HFF-Myc (cell line): ENCODE measurements around the gene GRAMD1A.

Experiments used
- DNase-seq: peaks from one replicate; pipeline ENCODE4 v3.0.0-alpha.2; 2011; ENCODE audit warnings: low read depth; ENCODE audit errors: extremely low read depth
- H3K4me3 ChIP-seq: replicated peaks from 2 replicates; pipeline ENCODE4 v1.5.1; 2011; ENCODE audit warnings: low read depth, mild to moderate bottlenecking, control low read depth, low read length
- TF ChIP-seq, protein P1 (sequence below): IDR thresholded peaks from 2 replicates; pipeline ENCODE4 v1.5.1; 2012; ENCODE audit warnings: mild to moderate bottlenecking, low read depth, low read length, control low read depth; ENCODE audit errors: missing control alignments

Gene GRAMD1A

DNA sequence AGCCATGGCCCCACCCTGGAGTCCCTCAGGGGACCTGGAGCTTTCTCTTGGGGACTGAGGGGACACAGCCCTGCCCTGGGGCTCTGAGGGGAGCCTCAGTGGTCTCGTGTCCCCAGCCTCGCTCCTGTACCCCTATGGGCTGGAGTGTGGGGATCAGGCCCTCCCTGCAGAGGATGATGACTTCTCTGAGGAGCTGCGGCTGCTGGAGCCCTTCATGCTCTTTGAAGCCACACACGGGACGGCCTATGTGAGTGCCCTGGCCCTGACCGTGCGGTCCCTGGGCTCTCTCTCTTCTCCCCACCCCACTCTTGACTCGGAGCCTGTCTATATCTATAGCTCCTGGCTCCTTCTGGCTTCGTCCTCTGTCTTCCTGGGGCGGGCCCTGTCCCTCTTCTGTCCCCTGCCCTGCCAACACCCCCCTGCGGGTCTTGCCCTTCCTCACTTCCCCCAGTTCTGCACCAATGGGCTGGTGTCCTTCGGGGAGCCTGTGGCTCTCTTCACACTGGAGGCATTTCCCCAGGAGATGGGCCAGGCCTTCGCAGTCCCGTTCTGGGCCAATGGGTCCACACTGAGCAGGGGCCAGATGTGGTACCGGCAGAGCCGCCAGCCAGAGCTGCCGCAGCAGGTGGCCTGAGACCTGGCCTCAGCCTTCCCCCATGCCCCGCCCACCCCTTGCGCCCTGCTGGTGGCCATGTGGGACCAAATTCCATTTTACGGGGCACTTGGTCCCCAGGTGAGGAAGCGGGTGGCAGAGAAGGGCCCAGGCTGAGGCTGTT lies 74.5 kb downstream of the GRAMD1A start:
- H3K4me3 ChIP-seq, result no peak overlapping the region
- TF ChIP-seq, protein P1, sequence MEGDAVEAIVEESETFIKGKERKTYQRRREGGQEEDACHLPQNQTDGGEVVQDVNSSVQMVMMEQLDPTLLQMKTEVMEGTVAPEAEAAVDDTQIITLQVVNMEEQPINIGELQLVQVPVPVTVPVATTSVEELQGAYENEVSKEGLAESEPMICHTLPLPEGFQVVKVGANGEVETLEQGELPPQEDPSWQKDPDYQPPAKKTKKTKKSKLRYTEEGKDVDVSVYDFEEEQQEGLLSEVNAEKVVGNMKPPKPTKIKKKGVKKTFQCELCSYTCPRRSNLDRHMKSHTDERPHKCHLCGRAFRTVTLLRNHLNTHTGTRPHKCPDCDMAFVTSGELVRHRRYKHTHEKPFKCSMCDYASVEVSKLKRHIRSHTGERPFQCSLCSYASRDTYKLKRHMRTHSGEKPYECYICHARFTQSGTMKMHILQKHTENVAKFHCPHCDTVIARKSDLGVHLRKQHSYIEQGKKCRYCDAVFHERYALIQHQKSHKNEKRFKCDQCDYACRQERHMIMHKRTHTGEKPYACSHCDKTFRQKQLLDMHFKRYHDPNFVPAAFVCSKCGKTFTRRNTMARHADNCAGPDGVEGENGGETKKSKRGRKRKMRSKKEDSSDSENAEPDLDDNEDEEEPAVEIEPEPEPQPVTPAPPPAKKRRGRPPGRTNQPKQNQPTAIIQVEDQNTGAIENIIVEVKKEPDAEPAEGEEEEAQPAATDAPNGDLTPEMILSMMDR, result no peak
- DNase-seq, result no peak

GRCh38 chr19:35075202-35076025 lies 75.3 kb downstream of the GRAMD1A start:
- no peak overlapping the region for H3K4me3 ChIP-seq
- TF ChIP-seq, protein P1, result no peak
- no peak for DNase-seq

- TF ChIP-seq, protein P1, result no peak
Observed at GRCh38 chr19:35076026-35076370, 75.9 kb downstream of the GRAMD1A start.

More at GRCh38 chr19:35076026-35076370, 75.9 kb downstream of the GRAMD1A start:
- H3K4me3 ChIP-seq, result no peak overlapping the region
- no peak for DNase-seq
